GM21717 (cell line): ENCODE data around the gene GLDC.

Experiments
- ATAC-seq: cut with Tn5 transposase; IDR thresholded peaks from one replicate; pipeline ENCODE4 v1.9.1; 2021; ENCODE audit warnings: mild to moderate bottlenecking, moderate library complexity; ENCODE audit not compliant: unreplicated experiment

Gene GLDC

DNA sequence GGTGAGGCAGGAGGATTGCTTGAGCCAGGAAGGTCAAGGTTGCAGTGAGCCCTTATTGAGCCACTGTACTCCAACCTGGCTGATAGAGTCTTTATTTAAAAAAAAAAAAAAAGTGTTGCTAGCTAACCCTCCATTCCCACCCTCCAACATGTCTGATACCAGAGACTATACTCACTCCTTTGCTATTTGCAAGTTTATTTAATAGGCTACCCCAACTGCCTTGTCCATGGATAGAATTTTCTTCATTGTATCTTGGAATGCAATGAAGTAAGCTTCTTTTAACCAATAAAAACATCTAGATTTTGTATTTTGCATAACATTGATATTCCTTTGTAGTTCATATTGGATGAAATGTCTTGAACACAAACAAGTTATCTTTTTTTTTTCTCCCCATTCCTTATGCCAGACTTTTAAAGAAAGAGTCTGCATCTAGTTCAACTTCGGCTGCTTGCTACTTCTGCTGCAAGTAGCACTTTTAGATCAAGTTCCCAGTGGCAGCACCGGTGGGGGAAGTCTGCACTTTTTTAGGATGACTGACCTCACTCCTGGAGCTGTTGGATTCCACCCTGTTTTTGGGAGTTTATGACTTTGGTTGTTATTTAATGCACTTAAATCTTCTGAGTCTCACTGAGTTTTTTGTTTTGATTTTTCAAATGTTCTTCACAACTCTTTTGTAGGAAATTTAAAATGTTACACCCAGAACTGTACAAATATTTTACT lies 120.0 kb downstream of the GLDC start:
- ATAC-seq, result no peak

DNA sequence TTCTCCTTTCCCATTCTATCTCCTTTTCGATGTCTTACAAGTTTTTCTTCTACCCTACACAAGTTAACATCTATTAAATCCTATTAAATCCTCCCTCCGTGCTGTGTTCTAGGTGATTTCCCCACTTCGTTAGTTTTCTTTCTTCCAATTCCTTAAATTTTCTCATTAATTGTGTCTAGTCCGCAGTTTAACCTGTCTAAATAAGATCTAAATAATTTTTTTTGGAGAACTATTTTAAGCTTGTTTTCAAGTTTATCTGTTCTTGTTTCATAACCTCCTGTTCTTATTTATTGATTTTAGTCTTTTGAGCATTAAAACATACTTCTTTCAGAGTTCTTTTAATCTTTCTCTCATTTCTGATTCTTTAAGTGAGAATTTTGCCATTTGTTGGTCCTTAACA lies 123.3 kb downstream of the GLDC start:
- no peak for ATAC-seq

DNA sequence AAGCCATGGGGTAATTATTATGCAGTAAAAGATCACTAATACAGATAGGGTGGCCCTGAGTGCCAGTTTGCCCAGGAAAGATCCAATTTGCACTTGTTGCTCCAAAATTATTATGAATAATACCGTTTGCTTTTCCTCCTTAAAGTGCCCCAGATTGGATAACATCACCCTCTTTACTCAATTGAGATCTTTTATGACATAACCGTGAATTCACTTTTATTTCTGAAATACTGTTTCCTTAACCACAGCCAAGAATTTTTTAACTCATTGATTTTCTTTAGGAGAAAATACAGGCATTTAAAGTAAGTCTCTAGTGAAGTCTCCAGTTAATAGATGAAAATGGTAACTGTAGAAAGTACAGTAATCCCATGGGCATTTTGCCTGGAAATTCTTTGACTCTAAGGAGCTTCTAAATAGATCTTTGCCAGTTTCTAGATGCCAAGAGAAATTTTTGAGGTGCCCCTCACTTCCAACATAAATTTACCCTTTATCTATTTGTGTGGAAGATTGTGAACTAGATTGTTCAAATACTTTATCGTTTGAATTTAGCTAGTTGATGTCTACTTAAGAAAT lies 133.4 kb downstream of the GLDC start:
- ATAC-seq, result no peak

DNA sequence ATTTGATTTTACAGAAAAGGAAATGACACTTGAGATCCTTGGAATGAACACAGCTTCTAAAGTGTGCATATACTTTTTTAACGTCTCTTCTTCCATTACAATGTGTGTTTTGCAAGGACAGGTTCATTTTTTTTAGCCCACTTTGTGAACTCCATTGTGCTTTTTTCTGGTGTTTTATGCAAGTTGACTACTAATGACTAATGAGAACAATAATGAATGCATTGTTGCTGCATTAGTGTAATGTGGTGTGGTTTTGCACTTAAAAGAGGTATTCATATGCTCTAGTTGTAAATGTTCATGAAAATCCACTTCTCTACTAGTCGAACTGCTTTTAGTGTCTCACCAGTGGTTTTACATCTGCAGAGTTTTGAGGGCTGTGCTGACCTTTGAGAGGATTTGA lies 139.0 kb downstream of the GLDC start:
- no peak for ATAC-seq

DNA sequence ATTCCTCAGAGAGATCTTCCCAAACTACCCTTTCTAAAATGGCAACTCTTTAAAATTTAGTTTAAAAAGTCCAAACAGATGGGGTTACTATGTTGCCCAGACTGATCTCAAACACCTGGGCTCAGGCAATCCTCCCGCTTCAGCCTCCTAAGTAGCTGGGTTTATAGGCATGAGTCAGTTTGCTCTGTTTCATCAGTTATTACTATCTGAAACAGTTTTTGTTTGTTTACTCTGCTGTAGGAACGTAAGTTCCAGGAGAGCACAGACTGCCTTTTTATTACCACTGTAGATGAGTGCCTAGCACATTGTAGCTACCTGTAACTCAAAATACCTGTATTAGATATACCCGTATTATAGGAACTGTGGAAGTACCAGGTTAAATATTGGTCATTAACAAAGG lies 143.1 kb downstream of the GLDC start:
- ATAC-seq, result no peak

DNA sequence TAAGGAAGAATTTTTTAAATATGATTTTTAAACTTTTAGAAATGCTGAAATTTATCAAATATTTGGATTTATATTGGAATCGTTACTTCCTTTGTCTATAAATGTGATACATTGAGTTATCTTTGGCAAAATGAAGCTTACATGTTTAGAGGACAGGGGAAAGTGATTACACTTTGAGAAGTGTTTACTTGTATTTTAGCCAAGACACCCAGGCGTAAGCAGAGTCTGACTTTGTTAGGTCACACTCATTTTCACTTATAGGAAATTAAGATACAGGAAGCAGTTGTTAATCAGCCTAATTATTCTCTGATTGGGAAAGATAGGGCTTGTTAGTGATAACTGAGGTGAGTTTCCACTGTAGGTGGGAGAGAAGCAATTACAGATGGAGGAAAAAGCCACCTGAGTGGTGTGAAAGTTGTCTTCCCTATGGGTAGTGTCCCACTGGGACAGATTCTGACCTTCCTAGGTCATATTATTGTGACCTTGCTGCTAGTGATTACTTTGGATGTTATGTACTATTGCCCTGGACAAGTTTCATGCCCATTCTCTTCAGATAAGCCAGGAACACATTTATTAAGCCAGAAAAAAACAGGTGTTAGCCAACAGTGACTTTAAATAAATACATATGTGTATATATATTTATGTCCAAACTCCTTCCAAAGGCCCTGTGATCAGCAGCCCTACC lies 143.9 kb downstream of the GLDC start:
- ATAC-seq, result no peak

DNA sequence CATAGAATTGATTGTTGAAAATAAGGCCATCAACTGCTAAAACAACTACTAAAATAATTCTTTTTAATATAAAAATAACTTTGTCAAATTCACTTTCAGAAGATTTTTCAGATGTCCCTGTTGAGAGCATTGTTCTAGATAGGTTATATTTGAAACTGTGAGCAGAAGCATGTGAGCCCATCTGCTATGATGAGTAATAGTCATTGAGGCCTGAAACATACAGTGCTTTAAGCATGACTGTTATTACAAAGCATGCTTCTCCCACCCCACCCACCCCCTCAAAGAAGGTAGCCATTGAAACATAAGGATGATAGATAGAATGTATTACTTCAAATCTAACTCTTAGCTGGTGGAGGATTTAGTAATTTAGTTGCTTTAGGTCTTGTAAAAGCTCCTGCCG lies 146.5 kb downstream of the GLDC start:
- no peak for ATAC-seq

DNA sequence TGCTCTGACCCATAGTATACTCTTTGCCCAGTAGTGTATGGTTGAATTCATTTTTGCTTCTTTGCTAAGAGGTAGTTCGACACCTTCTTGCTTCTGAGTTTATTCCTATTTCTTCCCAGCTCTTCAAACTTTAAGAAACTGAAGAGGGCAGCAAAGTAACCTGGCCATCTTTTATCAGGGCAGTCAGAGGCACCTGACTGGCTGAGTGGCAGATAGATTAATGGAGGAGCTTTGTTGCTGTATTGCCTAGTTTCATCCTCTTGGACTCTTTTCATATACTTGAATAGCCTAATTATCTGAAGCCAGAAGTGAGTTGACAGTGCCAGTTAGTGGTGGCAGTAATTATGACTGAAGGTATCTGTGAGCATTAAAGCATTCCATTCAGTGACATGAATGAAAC lies 150.1 kb downstream of the GLDC start:
- no peak for ATAC-seq

DNA sequence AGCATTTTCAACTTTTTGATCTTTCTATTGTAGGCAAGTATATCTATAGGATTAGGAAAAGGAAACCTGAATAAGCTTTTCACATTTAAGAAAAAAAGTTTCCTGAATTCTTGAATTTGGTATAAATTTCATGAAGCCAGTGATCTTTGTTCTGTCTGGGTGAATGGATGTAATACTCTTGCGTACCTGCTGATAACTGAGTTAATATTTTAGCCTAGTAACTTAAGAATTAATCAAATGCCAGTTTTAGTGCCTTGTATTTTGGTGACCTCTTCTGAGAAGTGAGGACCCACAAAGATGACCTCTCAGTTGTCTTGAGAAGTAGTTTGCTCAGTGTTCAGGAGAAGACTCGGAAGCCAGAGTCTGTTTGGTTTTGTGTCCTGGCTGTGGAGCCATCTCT lies 154.7 kb downstream of the GLDC start:
- ATAC-seq, result no peak

DNA sequence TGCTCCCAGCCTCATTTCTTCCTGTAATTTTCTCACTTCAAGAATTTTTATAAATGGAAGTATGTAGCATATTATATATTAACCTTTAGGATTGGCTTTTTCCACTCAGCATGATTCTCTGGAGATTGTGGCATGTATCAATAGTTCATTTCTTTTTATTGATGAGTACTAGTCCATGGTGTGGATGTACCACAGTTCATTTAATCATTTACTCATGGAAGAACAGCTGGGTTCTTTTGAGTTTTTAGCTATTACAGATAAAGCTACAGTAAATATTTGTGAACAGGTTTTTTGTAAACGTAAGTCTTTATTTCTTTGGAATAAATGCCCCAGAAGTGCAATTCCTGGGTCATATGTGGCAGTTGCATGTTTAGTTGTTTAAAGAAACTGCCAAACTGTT lies 156.4 kb downstream of the GLDC start:
- no peak for ATAC-seq

DNA sequence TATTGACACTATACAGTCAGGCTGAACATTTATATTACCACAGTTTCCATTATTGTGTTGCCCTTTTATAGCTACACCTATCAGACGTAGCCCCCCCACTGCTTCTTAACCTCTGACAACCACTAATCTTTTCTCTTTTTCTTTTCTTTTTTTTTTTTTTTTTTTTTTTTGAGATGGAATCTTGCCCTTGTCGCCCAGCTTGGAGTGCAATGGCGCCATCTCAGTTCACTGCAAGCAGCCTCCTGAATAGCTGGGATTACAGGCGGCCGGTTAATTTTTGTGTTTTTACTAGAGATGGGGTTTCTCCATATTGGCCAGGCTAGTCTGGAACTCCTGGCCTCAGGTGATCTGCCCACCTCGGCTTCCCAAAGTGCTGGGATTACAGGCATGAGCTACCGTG lies 157.1 kb downstream of the GLDC start:
- ATAC-seq, result no peak

DNA sequence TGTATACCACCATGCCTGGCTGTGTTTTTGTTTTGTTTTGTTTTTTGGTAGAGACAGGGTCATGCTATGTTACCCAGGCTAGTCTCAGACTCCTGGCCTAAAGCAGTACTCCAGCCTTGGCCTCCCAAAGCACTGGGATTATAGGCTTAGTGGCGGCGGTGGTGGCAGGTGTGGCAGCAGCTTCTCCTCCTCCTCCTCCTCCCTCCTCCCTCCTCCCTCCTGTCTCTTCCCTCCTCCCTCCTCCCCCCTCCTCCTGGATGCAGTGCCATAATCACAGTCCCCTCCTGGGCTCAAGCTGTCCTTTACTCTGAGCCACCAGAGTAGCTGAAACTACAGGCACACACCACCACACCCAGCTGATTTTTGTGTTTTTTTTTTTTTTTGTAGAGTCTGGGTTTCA lies 161.3 kb downstream of the GLDC start:
- no peak for ATAC-seq
